ACHN (cell line): ENCODE data around the gene PLAGL1.

Source experiments
- DNase-seq: peaks from one replicate; pipeline ENCODE4 v3.0.0-alpha.2; 2015
- in situ Hi-C: cut with HindIII; loops from 2 replicates; pipeline ENCODE4 v1.10.0; 2017; ENCODE audit warnings: low sequenced_read_pairs, low pct_ligation_motif_present, low pct_unique_long_range_greater_than_20kb

PLAGL1 gene

DNA sequence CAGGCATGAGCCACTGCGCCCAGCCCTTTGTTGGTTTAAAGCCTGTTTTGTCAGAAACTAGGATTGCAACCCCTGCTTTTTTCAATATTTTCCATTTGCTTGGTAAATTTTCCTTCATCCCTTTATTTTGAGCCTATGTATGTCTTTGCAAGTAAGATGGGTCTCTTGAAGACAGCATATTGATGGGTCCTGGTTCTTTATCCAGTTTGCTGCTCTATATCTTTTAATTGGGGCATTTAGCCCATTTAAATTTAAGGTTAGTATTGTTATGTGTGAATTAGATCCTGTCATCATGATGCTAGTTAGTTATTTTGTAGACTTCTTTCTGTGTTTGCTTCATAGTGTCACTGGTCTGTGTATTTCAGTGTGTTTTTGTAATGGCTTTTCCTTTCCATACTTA is 97.0 kb downstream of the PLAGL1 start:
- DNase-seq, result no peak
- in situ Hi-C loops, result no loop called here

DNA sequence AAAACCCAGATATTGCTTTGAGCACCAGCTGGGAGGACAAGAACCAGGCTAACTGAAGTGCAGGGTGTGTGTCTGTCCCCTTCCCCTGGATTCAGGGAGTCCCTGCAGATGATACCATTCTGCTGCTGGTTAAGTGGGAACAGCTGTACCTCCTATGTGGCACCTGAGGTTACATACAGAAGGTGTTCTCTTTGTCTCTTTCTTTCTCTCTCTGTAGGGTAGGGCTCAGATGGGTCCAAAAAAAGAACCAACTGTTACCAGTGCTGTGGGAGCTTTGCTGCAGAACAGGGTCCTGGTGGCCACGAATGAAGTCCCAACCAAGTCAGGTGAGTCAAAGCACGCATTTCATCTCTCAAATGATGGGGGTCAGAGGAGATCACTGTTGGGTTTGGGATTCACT is 105.2 kb downstream of the PLAGL1 start:
- in situ Hi-C loops, result no loop called here
- DNase-seq, result no peak

DNA sequence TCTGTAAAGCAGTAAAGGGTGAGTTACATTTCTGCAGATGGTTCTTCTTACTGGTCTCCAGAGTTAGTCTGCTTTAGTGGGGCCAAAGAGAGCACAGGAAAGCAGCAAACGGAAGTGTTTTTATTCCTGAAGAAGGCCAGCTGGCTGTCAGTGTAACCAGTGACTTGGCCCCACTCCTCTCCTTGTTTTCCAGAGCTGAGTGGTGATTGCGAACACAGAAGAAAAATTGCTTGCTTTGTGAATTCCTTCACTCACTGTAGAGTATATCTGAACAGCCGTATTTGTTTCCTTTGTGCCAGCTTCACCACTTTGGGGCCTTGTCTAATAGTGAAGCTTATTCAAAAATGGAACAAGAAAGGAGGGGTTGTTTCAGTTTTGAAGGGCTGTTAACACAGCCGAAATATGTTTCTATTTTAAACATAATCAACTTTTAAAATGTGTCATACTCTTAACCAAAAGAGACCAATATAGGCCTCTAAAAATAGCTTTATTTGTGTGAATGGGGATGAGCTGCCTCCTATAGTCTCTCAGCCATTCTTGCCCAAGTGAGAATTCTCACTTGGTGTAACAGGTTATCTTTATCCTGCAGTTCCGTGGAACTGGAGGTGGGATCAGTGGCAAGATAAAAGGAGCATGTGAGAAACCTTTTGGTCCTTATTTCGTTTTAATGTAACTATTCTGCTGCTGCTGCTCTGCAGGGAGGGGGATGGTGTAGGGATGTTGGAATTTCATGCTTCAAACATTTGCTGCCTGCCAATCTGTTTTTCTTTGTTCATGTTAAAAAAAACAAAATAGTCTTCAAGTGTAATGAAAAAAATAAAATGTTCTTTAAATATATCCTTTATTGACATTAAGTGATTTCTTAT is 105.9 kb downstream of the PLAGL1 start:
- no peak for DNase-seq
- in situ Hi-C loops, result no loop called here

DNA sequence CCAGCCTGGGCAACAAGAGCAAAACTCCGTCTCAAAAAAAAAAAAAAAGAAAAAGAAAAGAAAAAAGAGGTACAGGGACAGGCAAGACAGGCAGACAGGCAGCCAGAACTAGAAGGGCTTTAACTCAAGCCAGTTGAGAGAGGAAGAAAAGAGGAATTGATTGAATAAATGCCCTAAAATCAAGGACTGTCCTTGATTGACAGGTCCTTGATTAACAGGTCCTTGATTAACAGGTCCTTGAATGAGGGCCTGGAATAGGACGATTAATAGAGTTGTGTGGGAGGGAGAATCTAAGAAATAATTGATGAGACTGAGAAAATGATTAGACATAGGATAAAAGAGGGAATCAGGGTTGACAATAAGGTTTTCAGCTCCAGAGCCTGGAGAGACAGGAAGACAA is 107.7 kb downstream of the PLAGL1 start:
- in situ Hi-C loops, result no loop called here
- DNase-seq, result no peak

DNA sequence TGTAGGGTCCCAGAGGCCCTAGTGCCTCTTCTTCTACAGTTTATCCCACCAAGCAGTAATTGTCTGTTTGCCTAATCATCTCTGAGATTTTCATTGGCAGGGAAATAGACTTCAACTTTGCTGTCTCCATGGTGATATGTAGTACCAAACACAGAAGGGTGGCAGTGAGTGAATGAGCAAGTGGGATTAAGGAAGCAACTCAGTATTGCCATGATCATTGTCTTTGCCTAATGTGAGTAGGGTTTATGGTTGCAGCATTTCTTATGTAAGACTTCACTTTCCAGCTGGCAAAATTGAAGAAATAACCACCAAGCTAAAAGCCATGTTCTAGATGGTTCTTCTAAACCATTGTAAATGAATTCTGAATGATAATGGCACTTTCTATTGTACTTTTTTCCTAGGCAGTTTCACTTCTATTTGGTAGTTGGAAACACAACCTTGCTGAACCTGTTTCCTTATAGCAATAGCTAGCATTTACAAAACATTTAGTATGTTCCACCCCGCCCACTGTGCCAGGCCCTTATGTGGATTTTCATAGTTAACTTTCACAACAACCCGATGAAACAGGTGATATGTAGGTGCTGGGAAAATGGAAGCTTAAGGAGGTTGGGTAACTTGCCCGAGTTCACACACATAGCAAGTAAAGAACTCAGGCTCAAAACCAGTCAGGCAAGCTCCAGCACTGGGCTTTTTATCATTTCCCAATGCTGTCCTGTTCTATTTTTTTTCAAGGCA is 111.8 kb downstream of the PLAGL1 start:
- in situ Hi-C loops, result no loop called here
- no peak for DNase-seq

DNA sequence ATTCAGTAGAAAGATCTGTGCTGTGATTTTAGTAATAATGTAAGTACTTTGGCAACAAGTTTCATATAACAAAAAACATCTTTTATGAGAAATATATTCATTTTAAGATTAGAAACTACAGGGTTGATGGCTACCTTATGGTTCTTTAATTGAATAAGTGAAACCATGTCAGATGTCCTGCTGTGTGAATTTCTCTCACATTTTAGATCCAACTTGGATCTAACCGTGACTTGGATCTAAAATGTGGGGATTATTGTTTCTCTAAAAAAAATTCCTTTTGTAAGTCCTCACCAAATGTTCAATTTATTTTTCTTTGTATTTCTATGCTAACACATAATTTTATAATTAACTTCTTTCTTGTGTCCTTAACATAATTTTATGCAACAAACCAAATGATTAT is 113.4 kb downstream of the PLAGL1 start:
- DNase-seq, result no peak
- in situ Hi-C loops, result no loop called here
